HL-60 (cell line): ENCODE data around the gene HUNK.

Source experiments
- DNase-seq, 2 experiments: peaks; one replicate each; pipeline ENCODE4 v3.0.0-alpha.2; 2010 to 2020; ENCODE audit warnings: low read depth in 1 of 2, low spot score in 1 of 2
- H3K27ac ChIP-seq: fragments of 250-450 bp; sonication (Bioruptor Pico); replicated peaks from 2 replicates; pipeline ENCODE4 v1.5.1; 2020; ENCODE audit warnings: mild to moderate bottlenecking, moderate library complexity
- H3K27me3 ChIP-seq: fragments of 250-450 bp; sonication (Bioruptor Pico); 2 replicates; pipeline ENCODE4 v1.5.1; 2021; ENCODE audit warnings: mild to moderate bottlenecking, moderate library complexity; ENCODE audit not compliant: insufficient read depth, poor library complexity, severe bottlenecking
- H3K4me3 ChIP-seq: replicated peaks from 2 replicates; pipeline ENCODE4 v1.5.1; 2011; ENCODE audit warnings: mild to moderate bottlenecking, control low read depth, low read length; ENCODE audit not compliant: insufficient read depth
- CTCF ChIP-seq: IDR thresholded peaks from one replicate; pipeline ENCODE4 v1.5.1; 2011; ENCODE audit warnings: low read length, control low read depth, inconsistent platforms; ENCODE audit not compliant: insufficient read depth
- GABPA ChIP-seq: IDR thresholded peaks from 2 replicates; pipeline ENCODE4 v1.6.1; 2012; ENCODE audit warnings: low read depth
- POLR2AphosphoS5 ChIP-seq: IDR thresholded peaks from 2 replicates; pipeline ENCODE4 v1.6.1; 2012; ENCODE audit warnings: low read depth
- SPI1 ChIP-seq: IDR thresholded peaks from 2 replicates; pipeline ENCODE4 v1.6.1; 2012; ENCODE audit warnings: low read depth, mild to moderate bottlenecking, borderline replicate concordance
- TF ChIP-seq, protein P1 (sequence below): IDR thresholded peaks from 2 replicates; pipeline ENCODE4 v1.6.1; 2012; ENCODE audit warnings: low read depth; ENCODE audit not compliant: insufficient replicate concordance

HUNK gene

GRCh38 chr21:31892686-31893085, 19.9 kb downstream of the HUNK start:
- H3K27me3 ChIP-seq, result no peaks in the 10 kb centered on the region
- no peak overlapping the region for H3K27ac ChIP-seq
- no peak for DNase-seq
- TF ChIP-seq POLR2AphosphoS5, result no peak
- no peak for TF ChIP-seq SPI1
- TF ChIP-seq, protein P1, sequence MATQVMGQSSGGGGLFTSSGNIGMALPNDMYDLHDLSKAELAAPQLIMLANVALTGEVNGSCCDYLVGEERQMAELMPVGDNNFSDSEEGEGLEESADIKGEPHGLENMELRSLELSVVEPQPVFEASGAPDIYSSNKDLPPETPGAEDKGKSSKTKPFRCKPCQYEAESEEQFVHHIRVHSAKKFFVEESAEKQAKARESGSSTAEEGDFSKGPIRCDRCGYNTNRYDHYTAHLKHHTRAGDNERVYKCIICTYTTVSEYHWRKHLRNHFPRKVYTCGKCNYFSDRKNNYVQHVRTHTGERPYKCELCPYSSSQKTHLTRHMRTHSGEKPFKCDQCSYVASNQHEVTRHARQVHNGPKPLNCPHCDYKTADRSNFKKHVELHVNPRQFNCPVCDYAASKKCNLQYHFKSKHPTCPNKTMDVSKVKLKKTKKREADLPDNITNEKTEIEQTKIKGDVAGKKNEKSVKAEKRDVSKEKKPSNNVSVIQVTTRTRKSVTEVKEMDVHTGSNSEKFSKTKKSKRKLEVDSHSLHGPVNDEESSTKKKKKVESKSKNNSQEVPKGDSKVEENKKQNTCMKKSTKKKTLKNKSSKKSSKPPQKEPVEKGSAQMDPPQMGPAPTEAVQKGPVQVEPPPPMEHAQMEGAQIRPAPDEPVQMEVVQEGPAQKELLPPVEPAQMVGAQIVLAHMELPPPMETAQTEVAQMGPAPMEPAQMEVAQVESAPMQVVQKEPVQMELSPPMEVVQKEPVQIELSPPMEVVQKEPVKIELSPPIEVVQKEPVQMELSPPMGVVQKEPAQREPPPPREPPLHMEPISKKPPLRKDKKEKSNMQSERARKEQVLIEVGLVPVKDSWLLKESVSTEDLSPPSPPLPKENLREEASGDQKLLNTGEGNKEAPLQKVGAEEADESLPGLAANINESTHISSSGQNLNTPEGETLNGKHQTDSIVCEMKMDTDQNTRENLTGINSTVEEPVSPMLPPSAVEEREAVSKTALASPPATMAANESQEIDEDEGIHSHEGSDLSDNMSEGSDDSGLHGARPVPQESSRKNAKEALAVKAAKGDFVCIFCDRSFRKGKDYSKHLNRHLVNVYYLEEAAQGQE, result no peak
- TF ChIP-seq CTCF, result no peak
- TF ChIP-seq GABPA, result no peak
- H3K4me3 ChIP-seq, result no peak overlapping the region

GRCh38 chr21:31893851-31894415, 21.1 kb downstream of the HUNK start:
- H3K27ac ChIP-seq, result no peak overlapping the region
- H3K27me3 ChIP-seq, result no peaks in the 10 kb centered on the region
- DNase-seq, result no peak
- H3K4me3 ChIP-seq, result no peak overlapping the region
- TF ChIP-seq CTCF (no peak), POLR2AphosphoS5 (no peak), GABPA (no peak), SPI1 (no peak)
- TF ChIP-seq, protein P1, result no peak

DNA sequence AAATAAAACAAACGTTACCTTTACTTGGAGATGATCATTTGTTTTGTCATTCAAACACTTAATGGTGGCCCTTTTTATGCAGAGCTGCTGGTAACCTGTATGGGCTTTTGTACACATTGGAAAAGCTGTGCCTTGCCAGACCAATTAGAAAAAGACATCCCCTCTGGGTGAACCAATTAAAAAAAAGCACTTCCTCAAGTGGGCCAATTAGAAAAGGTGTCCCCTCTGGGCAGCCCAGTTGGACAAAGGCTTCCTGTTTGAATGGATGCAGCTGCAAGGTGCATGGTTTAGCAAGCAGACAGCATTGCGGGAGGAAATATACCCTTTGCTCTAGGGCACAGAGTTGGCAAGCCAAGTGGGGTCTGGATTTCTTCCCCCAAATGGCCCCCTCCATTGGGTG, 21.6 kb downstream of the HUNK start:
- no peak for TF ChIP-seq CTCF
- TF ChIP-seq, protein P1, result no peak
- no peak for TF ChIP-seq POLR2AphosphoS5
- no peak for TF ChIP-seq GABPA
- TF ChIP-seq SPI1, result no peak
- no peak for DNase-seq
- no peaks in the 10 kb centered on the region for H3K27me3 ChIP-seq
- no peak overlapping the region for H3K4me3 ChIP-seq
- no peak overlapping the region for H3K27ac ChIP-seq
